ENCODE results near the gene DMAC2. TPM values are rescaled to one million over a fixed set of nuclear protein-coding genes. Genes with fewer than 3 reads are reported as not detected.

The DMAC2 gene
- total and polyA plus RNA-seq, 2 donors (not counting 3 experiments of a cell fraction or from before 2014, with no cell fraction given): 65.4 to 137 TPM

GRCh38 chr19:41403181-41403970, 36.3 kb downstream of the DMAC2 start:
- Histone ChIP-seq H4K20me1 (replicated peaks; ENCODE audit: control insufficient read depth, extremely low read depth, insufficient read depth, low read length) (no peaks in the 10 kb centered on the region), H2AFZ (ENCODE audit: low read depth, low read length) (no peak overlapping the region), H3K4me1 (ENCODE audit: control insufficient read depth, extremely low read depth, insufficient read depth, low read length) (peaks cover 46% of the 10 kb centered on the region), H3K27me3 (ENCODE audit: control insufficient read depth in 2 of 2, insufficient read depth in 2 of 2, low read length in 2 of 2) (no peaks in the 10 kb centered on the region), H3K4me3 (replicated peaks in 1 of 3; ENCODE audit: insufficient read depth in 1 of 3, low read depth in 1 of 3, low read length in 3 of 3) (no peak overlapping the region), H3K9me3 (replicated peaks; ENCODE audit: control insufficient read depth, insufficient read depth, low read length) (no peaks in the 10 kb centered on the region), H3K36me3 (ENCODE audit: control insufficient read depth in 2 of 2, extremely low read depth in 1 of 2, insufficient read depth in 2 of 2, low read length in 2 of 2) (peaks cover 0 to 2% of the 10 kb centered on the region in 2 experiments), H3K9ac (replicated peaks; ENCODE audit: extremely low read depth, insufficient read depth, low read length) (no peak overlapping the region), H3K79me2 (ENCODE audit: control insufficient read depth, insufficient read depth, low read length) (peaks cover 6% of the 10 kb centered on the region), H3K27ac (ENCODE audit: insufficient read depth, low read depth, low read length) (no peak overlapping the region), H3K4me2 (ENCODE audit: insufficient read depth, low read length) (no peak overlapping the region), H3K9me1 (replicated peaks; ENCODE audit: control insufficient read depth, extremely low read depth, insufficient read depth, low read length) (no peaks in the 10 kb centered on the region)
- POLR2A ChIA-PET: no interaction called here
- DNase-seq (ENCODE audit: low read depth, low spot score): no peak
- dilution Hi-C loops (cut with MboI; ENCODE audit: extremely low pct_ligation_motif_present, low sequenced_read_pairs): no loop called here
- CTCF ChIA-PET: no interaction called here
- FAIRE-seq: no peak
- no TSS peak for BruUV-seq (replicated peaks)
- no peak for TF ChIP-seq JUN (IDR thresholded peaks at IDR 0.05; ENCODE audit: borderline replicate concordance, insufficient read depth, insufficient read length, low read depth)
- no peak for TF ChIP-seq POLR2AphosphoS5 (IDR thresholded peaks at IDR 0.05; ENCODE audit: insufficient read depth, low read depth, low read length)
- TF ChIP-seq MAX (IDR thresholded peaks at IDR 0.05; ENCODE audit: insufficient read depth, insufficient read length): no peak
- intact Hi-C loops (cut with micrococcal nuclease): no loop called here

GRCh38 chr19:41402010-41402409, 37.7 kb downstream of the DMAC2 start:
- ChIA-PET CTCF (interaction anchor here (1.1 to 1.7 kb wide), 4 partner anchors 34 to 51 kb away, joined by 4 read pairs; partner anchors contain the start of genes B9D2 and DMAC2), POLR2A (interaction anchor here (1.0 kb wide), 1 partner anchor 77 kb away, joined by 4 read pairs; no protein-coding TSS in a partner anchor)
- peaks cover 0 to 2% of the 10 kb centered on the region in 2 experiments for H3K36me3 ChIP-seq (ENCODE audit: control insufficient read depth in 2 of 2, extremely low read depth in 1 of 2, insufficient read depth in 2 of 2, low read length in 2 of 2)
- no peak overlapping the region for H2AFZ ChIP-seq (ENCODE audit: low read depth, low read length)
- H3K27me3 ChIP-seq (ENCODE audit: control insufficient read depth in 2 of 2, insufficient read depth in 2 of 2, low read length in 2 of 2): no peaks in the 10 kb centered on the region
- no TSS peak for BruUV-seq (replicated peaks)
- H3K27ac ChIP-seq (ENCODE audit: insufficient read depth, low read depth, low read length): peak overlapping the region; percentile 68
- H3K4me2 ChIP-seq (ENCODE audit: insufficient read depth, low read length): peak overlapping the region; percentile 53
- dilution Hi-C loops (cut with MboI; ENCODE audit: extremely low pct_ligation_motif_present, low sequenced_read_pairs): no loop called here
- no peak overlapping the region for H3K4me3 ChIP-seq (replicated peaks in 1 of 3; ENCODE audit: insufficient read depth in 1 of 3, low read depth in 1 of 3, low read length in 3 of 3)
- H4K20me1 ChIP-seq (replicated peaks; ENCODE audit: control insufficient read depth, extremely low read depth, insufficient read depth, low read length): no peaks in the 10 kb centered on the region
- H3K4me1 ChIP-seq (ENCODE audit: control insufficient read depth, extremely low read depth, insufficient read depth, low read length): peaks cover 42% of the 10 kb centered on the region
- FAIRE-seq (peak; percentile 52), DNase-seq (ENCODE audit: low read depth, low spot score) (no peak)
- H3K9me1 ChIP-seq (replicated peaks; ENCODE audit: control insufficient read depth, extremely low read depth, insufficient read depth, low read length): no peaks in the 10 kb centered on the region
- no peaks in the 10 kb centered on the region for H3K9me3 ChIP-seq (replicated peaks; ENCODE audit: control insufficient read depth, insufficient read depth, low read length)
- intact Hi-C loops (cut with micrococcal nuclease): no loop called here
- peaks cover 6% of the 10 kb centered on the region for H3K79me2 ChIP-seq (ENCODE audit: control insufficient read depth, insufficient read depth, low read length)
- H3K9ac ChIP-seq (replicated peaks; ENCODE audit: extremely low read depth, insufficient read depth, low read length): no peak overlapping the region
- TF ChIP-seq GATA2 (IDR thresholded peaks at IDR 0.05; ENCODE audit: insufficient read depth, insufficient read length, low read depth, low read length) (no peak), CTCF (IDR thresholded peaks at IDR 0.05; ENCODE audit: extremely low read depth in 1 of 2, insufficient read depth in 1 of 2, low read depth in 1 of 2, low read length in 2 of 2) (no peak), POLR2A (IDR thresholded peaks at IDR 0.05; ENCODE audit: low read depth, low read length) (no peak), FOS (IDR thresholded peaks at IDR 0.05; ENCODE audit: borderline replicate concordance, insufficient read depth, low read length) (no peak), EZH2 (IDR thresholded peaks at IDR 0.05; ENCODE audit: borderline replicate concordance, low read depth, low read length, severe bottlenecking) (no peak)

Measured in endothelial cell of umbilical vein (primary cell).